Mucosa of descending colon (tissue), 3 donors: ENCODE data around the gene ARRB1. TPM values are rescaled to one million over a fixed set of nuclear protein-coding genes. Genes with fewer than 3 reads are reported as not detected.
A peak's percentile ranks its signal among the peaks of the same experiment; 100 is the strongest.

ENCODE experiments used
- ATAC-seq: fragments of 200-7000 bp; cut with Tn5 transposase; one replicate; pipeline ENCODE4 v1.9.1; 2020; ENCODE audit warnings: mild to moderate bottlenecking, moderate library complexity
- DNase-seq, 3 donors: peaks; one replicate each; pipeline ENCODE4 v3.0.0-alpha.2; 2020
- H3K36me3 ChIP-seq: fragments of 200-600 bp; one replicate; pipeline ENCODE4 v1.8.0; 2021; ENCODE audit warnings: low read depth, mild to moderate bottlenecking
- H3K4me1 ChIP-seq: fragments of 200-600 bp; one replicate; pipeline ENCODE4 v1.8.0; 2021; ENCODE audit warnings: low read depth, mild to moderate bottlenecking
- H3K4me3 ChIP-seq: fragments of 200-600 bp; one replicate; pipeline ENCODE4 v1.8.0; 2021; ENCODE audit warnings: mild to moderate bottlenecking
- H3K9me3 ChIP-seq: fragments of 200-600 bp; one replicate; pipeline ENCODE4 v1.8.0; 2021; ENCODE audit warnings: mild to moderate bottlenecking
- CTCF ChIP-seq: fragments of 200-600 bp; IDR thresholded peaks from one replicate; pipeline ENCODE4 v1.8.0; 2022; ENCODE audit warnings: antibody characterized with exemption, mild to moderate bottlenecking
- intact Hi-C, 2 donors: fragments of 100-400 bp; cut with DNase I in 1 of 2; cut with micrococcal nuclease in 1 of 2; formaldehyde crosslinking; loops; one replicate each; pipeline versions ENCODE4 v1.11.0 to v1.11.1; 2022; cut with DNase I, micrococcal nuclease
- total RNA-seq, 3 donors: library from RNA; stranded (reverse); fragmentation: NEBNext Ultra II Directional in 2 of 3; extraction: Animal tissue kit (Norgen Biotek cat#: 25700) in 2 of 3; gene quantifications; one replicate each; pipeline versions ENCODE4 v1.2.1 to v1.2.4, GENCODE V29; 2021 to 2023
- donor health status: DM: no; HTN: no; CAD: no; lungs with moderate emphysema.
- donor health status: DM: no; HTN: no; CAD: no.
- donor health status: DM: no; HTN: yes; CAD: no.

The ARRB1 gene
- total RNA-seq, 3 donors from 2014 or later: 76.7 to 128 (median 121) TPM

- TF ChIP-seq CTCF: no peak
- Histone ChIP-seq H3K4me3 (no peak overlapping the region), H3K4me1 (peaks cover 19% of the 10 kb centered on the region), H3K9me3 (no peaks in the 10 kb centered on the region), H3K36me3 (no peaks in the 10 kb centered on the region)
- ATAC-seq (no peak), DNase-seq (no peak)
- intact Hi-C loops: no loop called here
These were observed 52.5 kb downstream of the ARRB1 start for GRCh38 chr11:75298976-75299260.

- H3K4me3 ChIP-seq: no peak overlapping the region
- ATAC-seq: no peak
- no peak for DNase-seq
- H3K9me3 ChIP-seq: no peaks in the 10 kb centered on the region
- H3K4me1 ChIP-seq: peaks cover 19% of the 10 kb centered on the region
- H3K36me3 ChIP-seq: no peaks in the 10 kb centered on the region
- intact Hi-C loops: no loop called here
- TF ChIP-seq CTCF: no peak
These were observed 53.1 kb downstream of the ARRB1 start for GRCh38 chr11:75298191-75298975.

- Histone ChIP-seq H3K4me1 (no peaks in the 10 kb centered on the region), H3K9me3 (no peaks in the 10 kb centered on the region), H3K36me3 (no peaks in the 10 kb centered on the region), H3K4me3 (no peak overlapping the region)
- ATAC-seq (no peak), DNase-seq (no peak)
- intact Hi-C loops: no loop called here
- no peak for TF ChIP-seq CTCF
These were observed 57.6 kb downstream of the ARRB1 start for GRCh38 chr11:75293903-75294302.

GRCh38 chr11:75292943-75293342 is 58.5 kb downstream of the ARRB1 start:
- H3K4me1 ChIP-seq: no peaks in the 10 kb centered on the region
- peak in 1 of 3 donors; percentile 11 for DNase-seq
- H3K4me3 ChIP-seq: no peak overlapping the region
- ATAC-seq: no peak
- TF ChIP-seq CTCF: no peak
- H3K36me3 ChIP-seq: no peaks in the 10 kb centered on the region
- no peaks in the 10 kb centered on the region for H3K9me3 ChIP-seq
- intact Hi-C loops: no loop called here

- Histone ChIP-seq H3K36me3 (no peaks in the 10 kb centered on the region), H3K9me3 (no peaks in the 10 kb centered on the region), H3K4me1 (no peaks in the 10 kb centered on the region), H3K4me3 (no peak overlapping the region)
- intact Hi-C loops: no loop called here
- ATAC-seq (no peak), DNase-seq (peak in 1 of 3 donors; percentile 31)
- no peak for TF ChIP-seq CTCF
These were observed 59.7 kb downstream of the ARRB1 start for GRCh38 chr11:75291741-75292140.

GRCh38 chr11:75289919-75290318 is 61.5 kb downstream of the ARRB1 start:
- Histone ChIP-seq H3K4me1 (no peaks in the 10 kb centered on the region), H3K36me3 (no peaks in the 10 kb centered on the region), H3K9me3 (no peaks in the 10 kb centered on the region), H3K4me3 (no peak overlapping the region)
- ATAC-seq: no peak
- intact Hi-C loops: no loop called here
- no peak for TF ChIP-seq CTCF
- DNase-seq: peak in 1 of 3 donors; percentile 36
